GM21526 (cell line): Measurements from ENCODE around the gene EPHA3.

Experiments
- ATAC-seq: cut with Tn5 transposase; IDR thresholded peaks from one replicate; pipeline ENCODE4 v1.9.1; 2021; ENCODE audit warnings: moderate library complexity; ENCODE audit not compliant: unreplicated experiment, low FRiP score

Gene EPHA3

GRCh38 chr3:89107461-89108290, at the start of gene EPHA3:
EPHA3 (plus strand) TSS chr3:89107621; CDS start chr3:89107749, 128 bp downstream.
- ATAC-seq: peak; percentile 99

- no peak for ATAC-seq
Observed at GRCh38 chr3:89058371-89058770, 49.0 kb upstream of the EPHA3 start.

- no peak for ATAC-seq
Observed at GRCh38 chr3:89059211-89059925, 48.1 kb upstream of the EPHA3 start.

GRCh38 chr3:89061259-89061658, 46.2 kb upstream of the EPHA3 start:
- no peak for ATAC-seq

GRCh38 chr3:89067736-89068135, 39.7 kb upstream of the EPHA3 start:
- no peak for ATAC-seq

- ATAC-seq: no peak
Observed at GRCh38 chr3:89072642-89073041, 34.8 kb upstream of the EPHA3 start.

GRCh38 chr3:89079944-89080343, 27.5 kb upstream of the EPHA3 start:
- no peak for ATAC-seq

- ATAC-seq: no peak
Observed at GRCh38 chr3:89087851-89088250, 19.6 kb upstream of the EPHA3 start.

- ATAC-seq: no peak
Observed at GRCh38 chr3:89098173-89098572, 9.2 kb upstream of the EPHA3 start.

GRCh38 chr3:89098964-89099585, 8.3 kb upstream of the EPHA3 start:
- ATAC-seq: peak; percentile 98

- no peak for ATAC-seq
Observed at GRCh38 chr3:89101251-89101650, 6.2 kb upstream of the EPHA3 start.

GRCh38 chr3:89101921-89102320, 5.5 kb upstream of the EPHA3 start:
- ATAC-seq: no peak

GRCh38 chr3:89104499-89104898, 2.9 kb upstream of the EPHA3 start:
- no peak for ATAC-seq

GRCh38 chr3:89105503-89105902, 1.9 kb upstream of the EPHA3 start:
- ATAC-seq: no peak

GRCh38 chr3:89108291-89108550, 800 bp downstream of the EPHA3 start:
- no peak for ATAC-seq

GRCh38 chr3:89113344-89113743, 5.9 kb downstream of the EPHA3 start:
- ATAC-seq: no peak

- peak; percentile 87 for ATAC-seq
Observed at GRCh38 chr3:89113893-89114840, 6.7 kb downstream of the EPHA3 start.

GRCh38 chr3:89114841-89115223, 7.4 kb downstream of the EPHA3 start:
- no peak for ATAC-seq

- ATAC-seq: no peak
Observed at GRCh38 chr3:89116476-89116875, 9.1 kb downstream of the EPHA3 start.

GRCh38 chr3:89138048-89138447, 30.6 kb downstream of the EPHA3 start:
- no peak for ATAC-seq

- no peak for ATAC-seq
Observed at GRCh38 chr3:89139870-89140269, 32.4 kb downstream of the EPHA3 start.
